ENCODE results near the gene C8A.

DNA sequence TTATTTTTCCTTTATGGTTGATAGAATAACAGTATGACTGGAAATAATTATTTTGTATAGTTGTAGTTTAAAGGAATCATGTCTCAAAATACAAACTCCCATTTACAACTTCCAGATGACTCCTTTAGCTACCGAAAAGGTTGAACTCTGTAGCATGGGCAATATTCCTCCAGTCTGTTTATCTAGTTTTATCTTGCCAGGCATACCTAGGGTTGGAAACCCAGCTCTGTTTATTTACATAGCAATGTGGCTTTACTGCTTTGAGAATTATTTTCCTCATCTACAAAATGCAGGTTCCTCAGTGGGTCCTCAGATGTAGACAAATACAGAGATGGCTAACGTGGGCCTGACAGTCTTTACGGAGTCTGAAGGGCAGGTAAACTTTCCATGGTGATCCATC, 51.1 kb downstream of the C8A start:
- TF ChIP-seq, protein P1, sequence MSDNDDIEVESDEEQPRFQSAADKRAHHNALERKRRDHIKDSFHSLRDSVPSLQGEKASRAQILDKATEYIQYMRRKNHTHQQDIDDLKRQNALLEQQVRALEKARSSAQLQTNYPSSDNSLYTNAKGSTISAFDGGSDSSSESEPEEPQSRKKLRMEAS (CRISPR knock-in tag; IDR thresholded peaks at IDR 0.05): no peak
- TF ChIP-seq ESRRA (CRISPR knock-in tag; IDR thresholded peaks at IDR 0.05; ENCODE audit: borderline replicate concordance) (no peak), CREM (CRISPR knock-in tag; IDR thresholded peaks at IDR 0.05) (no peak)
